Measurements from ENCODE around the gene CACNG8.
"Not testable (repeated sequence)": the region's sequence is repeated elsewhere in the genome, so short reads cannot be mapped to it uniquely, and the experiment has no call there.

Gene CACNG8

DNA sequence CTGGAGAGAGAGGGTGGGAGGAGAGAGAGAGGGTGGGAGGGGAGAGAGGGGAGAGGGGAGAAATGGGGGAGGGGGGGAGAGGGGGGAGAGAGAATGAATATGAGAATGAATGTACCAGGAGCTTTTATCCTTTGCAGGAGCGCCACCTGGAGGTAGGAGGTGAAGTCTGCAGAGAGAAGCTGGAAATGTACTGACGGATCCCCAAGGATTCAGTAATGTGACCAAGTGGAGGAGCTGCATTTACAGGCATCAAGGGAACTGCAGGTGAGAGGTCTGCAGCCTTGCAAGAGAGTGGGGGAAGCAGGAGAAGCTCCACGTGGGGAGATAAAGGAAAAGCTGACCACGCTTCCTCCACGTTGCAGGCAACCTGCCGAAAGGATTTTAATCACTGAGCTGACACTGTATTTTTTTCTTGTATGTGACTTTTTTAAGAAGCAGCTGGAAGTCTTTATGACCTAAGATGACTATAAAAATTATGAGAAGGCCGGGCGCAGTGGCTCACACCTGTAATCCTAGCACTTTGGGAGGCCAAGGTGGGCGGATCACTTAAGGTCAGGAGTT, 67.3 kb downstream of the CACNG8 start:
- Histone ChIP-seq H2BK120ac (ENCODE audit: low read depth, low read length) (no peak overlapping the region), H3K4me2 (ENCODE audit: insufficient read depth, low read length, poor library complexity, severe bottlenecking) (no peak overlapping the region), H3K79me1 (ENCODE audit: low read depth, low read length) (no peaks in the 10 kb centered on the region), H3K27me3 (ENCODE audit: control insufficient read depth in 3 of 3, insufficient read depth in 3 of 3, low read depth in 1 of 3, low read length in 3 of 3) (no peaks in the 10 kb centered on the region), H2BK15ac (ENCODE audit: low read length) (no peak overlapping the region), H3K14ac (ENCODE audit: low read length) (no peak overlapping the region), H2AK5ac (ENCODE audit: low read depth, low read length) (no peak overlapping the region), H3K4me1 (ENCODE audit: control insufficient read depth in 2 of 2, insufficient read depth in 1 of 2, low read depth in 1 of 2, low read length in 2 of 2) (peaks cover 3 to 4% of the 10 kb centered on the region in 2 donors), H3K4ac (ENCODE audit: low read length) (no peak overlapping the region), H4K8ac (ENCODE audit: low read depth, low read length) (no peak overlapping the region), H2AFZ (ENCODE audit: low read length) (no peak overlapping the region), H3K9ac (ENCODE audit: low read depth, low read length, poor library complexity) (no peak overlapping the region), H3K36me3 (replicated peaks in 1 of 2; ENCODE audit: control insufficient read depth in 2 of 2, insufficient read depth in 2 of 2, low read length in 2 of 2) (no peaks in the 10 kb centered on the region), H3K9me3 (replicated peaks in 1 of 2; ENCODE audit: control insufficient read depth in 2 of 2, insufficient read depth in 1 of 2, low read depth in 1 of 2, low read length in 2 of 2) (no peaks in the 10 kb centered on the region), H2BK5ac (ENCODE audit: low read length) (no peak overlapping the region), H2BK12ac (ENCODE audit: low read length) (no peak overlapping the region), H3K27ac (replicated peaks; ENCODE audit: low read length) (no peak overlapping the region), H3K4me3 (ENCODE audit: low read length in 2 of 2) (no peak overlapping the region), H4K91ac (ENCODE audit: low read depth, low read length, poor library complexity) (no peak overlapping the region), H3K18ac (ENCODE audit: low read length) (no peak overlapping the region), H3K23ac (ENCODE audit: low read depth, low read length, poor library complexity) (no peak overlapping the region)
- peak; percentile 65 for DNase-seq (ENCODE audit: low spot score)
- WGBS, 2 donors (ENCODE audit: extremely low coverage in 2 of 2, insufficient read length in 2 of 2, insufficient replicate concordance in 1 of 2) = no CpG with 5 or more reads among the region's 9 CpGs

DNA sequence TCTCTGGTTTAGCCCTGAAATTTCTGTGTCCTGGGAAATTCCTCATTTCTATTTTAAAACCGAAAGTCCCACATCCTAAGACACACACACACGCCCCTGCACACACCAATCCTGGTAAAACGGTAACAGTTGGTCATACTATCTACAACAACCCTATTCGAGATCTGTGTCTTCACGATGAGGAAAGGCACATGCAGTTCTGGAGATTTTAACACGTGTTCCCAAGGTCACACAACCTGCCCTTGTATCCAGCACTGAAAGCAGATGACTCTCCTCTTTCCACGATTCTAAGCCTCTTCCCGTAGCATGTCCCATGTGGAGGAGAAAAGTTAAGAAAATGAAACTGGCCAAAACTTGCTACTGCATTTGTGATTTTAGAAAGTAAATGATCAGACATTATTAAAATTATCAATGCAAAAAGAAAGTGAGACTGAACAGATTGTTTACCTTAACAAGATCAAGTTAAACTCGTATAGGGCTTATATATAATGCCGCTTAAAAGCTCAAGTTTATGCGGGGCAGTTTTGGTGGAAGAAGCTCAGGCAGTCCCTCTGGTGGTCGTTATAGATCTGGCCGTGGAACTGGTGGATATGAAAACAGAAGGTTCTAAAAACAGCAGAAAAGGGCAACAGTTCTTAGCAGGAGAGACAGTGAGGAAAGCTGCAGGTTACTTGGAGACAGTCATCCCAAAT, 68.3 kb downstream of the CACNG8 start:
- no peak overlapping the region for H3K23ac ChIP-seq (ENCODE audit: low read depth, low read length, poor library complexity)
- peak overlapping the region; percentile 65 for H2AFZ ChIP-seq (ENCODE audit: low read length)
- H3K14ac ChIP-seq (ENCODE audit: low read length) = no peak overlapping the region
- H3K27ac ChIP-seq (replicated peaks; ENCODE audit: low read length) = no peak overlapping the region
- no peak overlapping the region for H2BK15ac ChIP-seq (ENCODE audit: low read length)
- no peak overlapping the region for H3K4me2 ChIP-seq (ENCODE audit: insufficient read depth, low read length, poor library complexity, severe bottlenecking)
- no peak overlapping the region for H2BK12ac ChIP-seq (ENCODE audit: low read length)
- no peak for DNase-seq (ENCODE audit: low spot score)
- H3K9me3 ChIP-seq (replicated peaks in 1 of 2; ENCODE audit: control insufficient read depth in 2 of 2, insufficient read depth in 1 of 2, low read depth in 1 of 2, low read length in 2 of 2) = no peaks in the 10 kb centered on the region
- no peak overlapping the region for H3K4ac ChIP-seq (ENCODE audit: low read length)
- H2BK120ac ChIP-seq (ENCODE audit: low read depth, low read length) = no peak overlapping the region
- H4K91ac ChIP-seq (ENCODE audit: low read depth, low read length, poor library complexity) = no peak overlapping the region
- peaks cover 3 to 14% of the 10 kb centered on the region in 2 donors for H3K4me1 ChIP-seq (ENCODE audit: control insufficient read depth in 2 of 2, insufficient read depth in 1 of 2, low read depth in 1 of 2, low read length in 2 of 2)
- no peaks in the 10 kb centered on the region for H3K79me1 ChIP-seq (ENCODE audit: low read depth, low read length)
- H3K4me3 ChIP-seq (ENCODE audit: low read length in 2 of 2) = no peak overlapping the region
- no peak overlapping the region for H4K8ac ChIP-seq (ENCODE audit: low read depth, low read length)
- no peak overlapping the region for H3K18ac ChIP-seq (ENCODE audit: low read length)
- H3K9ac ChIP-seq (ENCODE audit: low read depth, low read length, poor library complexity) = no peak overlapping the region
- no CpG with 5 or more reads among the region's 13 CpGs for WGBS, 2 donors (ENCODE audit: extremely low coverage in 2 of 2, insufficient read length in 2 of 2, insufficient replicate concordance in 1 of 2)
- no peak overlapping the region for H2AK5ac ChIP-seq (ENCODE audit: low read depth, low read length)
- H2BK5ac ChIP-seq (ENCODE audit: low read length) = no peak overlapping the region
- H3K36me3 ChIP-seq (replicated peaks in 1 of 2; ENCODE audit: control insufficient read depth in 2 of 2, insufficient read depth in 2 of 2, low read length in 2 of 2) = no peaks in the 10 kb centered on the region
- no peaks in the 10 kb centered on the region for H3K27me3 ChIP-seq (ENCODE audit: control insufficient read depth in 3 of 3, insufficient read depth in 3 of 3, low read depth in 1 of 3, low read length in 3 of 3)

DNA sequence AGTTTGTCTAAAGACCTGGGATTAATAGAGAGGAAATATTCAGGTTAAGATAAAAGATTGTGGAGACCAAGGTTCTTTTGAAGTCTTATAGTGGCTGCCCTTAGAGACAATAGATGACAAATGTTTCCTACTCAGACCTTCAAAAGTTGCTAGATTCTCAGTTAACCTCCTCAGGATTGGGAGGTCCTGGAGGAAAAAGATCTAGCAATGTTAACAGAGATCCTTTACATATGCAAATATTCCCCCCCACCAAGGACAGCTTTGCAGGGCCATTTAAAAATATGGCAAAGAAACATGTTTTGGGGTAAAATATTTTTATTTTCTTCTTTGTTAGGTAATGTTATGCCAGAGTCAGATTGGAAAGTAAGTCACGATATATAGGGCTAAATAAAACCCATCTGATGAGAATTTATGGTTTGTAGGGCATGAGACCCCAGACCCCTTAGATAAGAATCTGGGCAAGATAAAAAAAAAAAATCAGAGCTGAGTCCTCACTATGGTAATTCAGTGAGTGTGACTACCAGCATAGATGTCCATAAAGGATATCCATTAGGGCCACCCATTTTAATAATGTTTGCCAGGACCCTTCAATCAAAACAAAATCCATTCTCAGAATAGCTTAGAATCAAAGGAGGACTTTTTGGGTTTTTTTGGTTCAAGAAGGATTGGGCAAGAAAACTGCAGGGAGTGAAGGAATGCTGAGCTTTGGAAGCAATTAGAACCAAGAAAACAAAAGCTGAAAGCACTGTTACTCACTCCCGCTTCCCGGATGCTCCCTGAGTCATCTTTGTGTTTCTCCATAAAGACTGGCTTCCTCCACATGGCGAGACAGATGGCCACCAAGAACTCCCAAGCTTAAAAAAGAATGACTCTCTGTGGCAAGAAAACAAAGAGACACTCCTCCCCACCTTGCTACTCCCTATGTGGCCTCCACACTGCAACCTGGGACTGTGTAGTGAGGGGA, 72.8 kb downstream of the CACNG8 start:
- Histone ChIP-seq H3K36me3 (replicated peaks in 1 of 2; ENCODE audit: control insufficient read depth in 2 of 2, insufficient read depth in 2 of 2, low read length in 2 of 2) (no peaks in the 10 kb centered on the region), H3K9me3 (replicated peaks in 1 of 2; ENCODE audit: control insufficient read depth in 2 of 2, insufficient read depth in 1 of 2, low read depth in 1 of 2, low read length in 2 of 2) (no peaks in the 10 kb centered on the region), H3K23ac (ENCODE audit: low read depth, low read length, poor library complexity) (no peak overlapping the region), H3K4me3 (ENCODE audit: low read length in 2 of 2) (no peak overlapping the region), H3K79me1 (ENCODE audit: low read depth, low read length) (no peaks in the 10 kb centered on the region), H3K4me2 (ENCODE audit: insufficient read depth, low read length, poor library complexity, severe bottlenecking) (no peak overlapping the region), H3K4ac (ENCODE audit: low read length) (no peak overlapping the region), H2BK120ac (ENCODE audit: low read depth, low read length) (no peak overlapping the region), H2AFZ (ENCODE audit: low read length) (peak overlapping the region; percentile 93), H2BK15ac (ENCODE audit: low read length) (no peak overlapping the region), H3K27ac (replicated peaks; ENCODE audit: low read length) (peak overlapping the region; percentile 85), H2AK5ac (ENCODE audit: low read depth, low read length) (no peak overlapping the region), H3K4me1 (ENCODE audit: control insufficient read depth in 2 of 2, insufficient read depth in 1 of 2, low read depth in 1 of 2, low read length in 2 of 2) (peaks cover 2 to 14% of the 10 kb centered on the region in 2 donors), H3K9ac (ENCODE audit: low read depth, low read length, poor library complexity) (no peak overlapping the region), H3K27me3 (ENCODE audit: control insufficient read depth in 3 of 3, insufficient read depth in 3 of 3, low read depth in 1 of 3, low read length in 3 of 3) (no peaks in the 10 kb centered on the region), H2BK5ac (ENCODE audit: low read length) (no peak overlapping the region), H4K8ac (ENCODE audit: low read depth, low read length) (no peak overlapping the region), H3K18ac (ENCODE audit: low read length) (no peak overlapping the region), H3K14ac (ENCODE audit: low read length) (no peak overlapping the region), H4K91ac (ENCODE audit: low read depth, low read length, poor library complexity) (no peak overlapping the region), H2BK12ac (ENCODE audit: low read length) (no peak overlapping the region)
- peak; percentile 60 for DNase-seq (ENCODE audit: low spot score)
- no CpG with 5 or more reads among the region's 4 CpGs for WGBS, 2 donors (ENCODE audit: extremely low coverage in 2 of 2, insufficient read length in 2 of 2, insufficient replicate concordance in 1 of 2)

DNA sequence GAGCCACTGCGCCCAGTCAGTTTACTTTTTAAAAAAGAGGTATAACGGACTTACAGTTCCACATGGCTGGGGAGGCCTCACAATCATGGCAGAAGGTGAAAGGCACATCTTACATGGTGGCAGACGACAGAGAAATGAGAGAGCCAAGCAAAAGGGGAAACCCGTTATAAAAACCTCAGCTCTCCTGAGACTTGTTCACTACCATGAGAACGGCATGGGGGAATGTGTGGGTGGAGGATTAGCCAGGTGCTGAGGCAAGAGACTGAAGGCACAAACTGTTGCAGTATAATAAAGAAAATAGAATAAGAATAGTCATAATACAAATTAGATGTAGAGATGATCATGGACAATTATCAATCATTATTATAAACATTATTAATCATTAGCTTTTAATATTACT, 73.8 kb downstream of the CACNG8 start:
- not testable (repeated sequence) for H3K79me1 ChIP-seq (ENCODE audit: low read depth, low read length); H2BK120ac ChIP-seq (ENCODE audit: low read depth, low read length)
- no CpG with 5 or more reads among the region's 5 CpGs for whole genome bisulfite sequencing, 2 donors (ENCODE audit: extremely low coverage in 2 of 2, insufficient read length in 2 of 2, insufficient replicate concordance in 1 of 2)

More for the DNA sequence above, 73.8 kb downstream of the CACNG8 start:
- H3K18ac ChIP-seq (ENCODE audit: low read length); H3K4me3 ChIP-seq (ENCODE audit: low read length in 2 of 2); H4K8ac ChIP-seq (ENCODE audit: low read depth, low read length); H3K9me3 ChIP-seq (replicated peaks in 1 of 2; ENCODE audit: control insufficient read depth in 2 of 2, insufficient read depth in 1 of 2, low read depth in 1 of 2, low read length in 2 of 2); H3K36me3 ChIP-seq (replicated peaks in 1 of 2; ENCODE audit: control insufficient read depth in 2 of 2, insufficient read depth in 2 of 2, low read length in 2 of 2); H3K4ac ChIP-seq (ENCODE audit: low read length); H3K27me3 ChIP-seq (ENCODE audit: control insufficient read depth in 3 of 3, insufficient read depth in 3 of 3, low read depth in 1 of 3, low read length in 3 of 3); H2AFZ ChIP-seq (ENCODE audit: low read length); H3K9ac ChIP-seq (ENCODE audit: low read depth, low read length, poor library complexity); H2BK5ac ChIP-seq (ENCODE audit: low read length); H3K4me2 ChIP-seq (ENCODE audit: insufficient read depth, low read length, poor library complexity, severe bottlenecking); H3K14ac ChIP-seq (ENCODE audit: low read length); DNase-seq (ENCODE audit: low spot score); H4K91ac ChIP-seq (ENCODE audit: low read depth, low read length, poor library complexity); H3K23ac ChIP-seq (ENCODE audit: low read depth, low read length, poor library complexity); H2BK12ac ChIP-seq (ENCODE audit: low read length); H2AK5ac ChIP-seq (ENCODE audit: low read depth, low read length); H2BK15ac ChIP-seq (ENCODE audit: low read length): not testable (repeated sequence)
- Histone ChIP-seq H3K27ac (replicated peaks; ENCODE audit: low read length) (peak overlapping the region; percentile 85), H3K4me1 (ENCODE audit: control insufficient read depth in 2 of 2, insufficient read depth in 1 of 2, low read depth in 1 of 2, low read length in 2 of 2) (peaks cover 2 to 14% of the 10 kb centered on the region in 2 donors)

Data from neuronal stem cell (in vitro differentiated cells).